LoVo (cell line): ENCODE measurements around the gene LACTBL1.
"Not testable (repeated sequence)": the region's sequence is repeated elsewhere in the genome, so short reads cannot be mapped to it uniquely, and the experiment has no call there.

Experiments
- DNase-seq: peaks from one replicate; pipeline ENCODE4 v3.0.0-alpha.2; 2016; ENCODE audit warnings: low spot score

Gene LACTBL1

GRCh38 chr1:22976461-22977243, 4.0 kb upstream of the LACTBL1 start:
- peak; percentile 80 for DNase-seq

DNA sequence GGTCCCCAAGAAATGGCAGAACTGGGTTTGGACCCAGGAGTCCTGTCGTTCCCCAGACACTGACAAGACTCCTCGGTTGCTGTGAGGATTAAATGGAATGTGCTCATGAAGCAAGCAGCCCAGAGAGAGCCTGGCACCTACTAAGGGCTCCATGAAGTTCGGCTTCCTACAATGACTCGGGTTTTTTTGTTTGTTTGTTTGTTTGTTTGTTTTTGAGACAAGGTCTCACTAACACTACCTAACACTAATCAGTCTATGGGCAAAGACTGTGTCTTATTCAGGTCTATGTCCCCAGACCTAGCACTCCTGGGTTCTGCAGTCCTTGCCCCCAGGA, 3.4 kb upstream of the LACTBL1 start:
- DNase-seq = no peak

DNA sequence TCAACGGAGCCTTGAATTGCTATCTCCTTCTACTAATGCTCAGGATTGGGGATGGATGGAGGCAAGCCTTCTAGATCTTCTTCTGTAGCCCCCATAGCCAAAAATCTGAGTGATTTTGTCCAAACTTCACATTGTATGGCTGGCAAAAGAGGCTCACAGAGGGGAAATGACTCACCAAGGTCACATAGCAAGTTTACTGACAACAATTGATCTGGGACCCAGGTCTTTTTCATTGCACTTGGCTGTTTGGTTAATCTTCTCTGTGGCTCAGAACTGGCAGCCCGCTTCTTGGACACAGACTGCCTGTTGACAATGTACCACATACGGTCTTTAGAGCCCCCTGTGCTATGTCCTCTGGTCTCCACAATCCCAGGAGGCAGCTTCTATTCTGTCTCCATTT, 3.0 kb upstream of the LACTBL1 start:
- no peak for DNase-seq

DNA sequence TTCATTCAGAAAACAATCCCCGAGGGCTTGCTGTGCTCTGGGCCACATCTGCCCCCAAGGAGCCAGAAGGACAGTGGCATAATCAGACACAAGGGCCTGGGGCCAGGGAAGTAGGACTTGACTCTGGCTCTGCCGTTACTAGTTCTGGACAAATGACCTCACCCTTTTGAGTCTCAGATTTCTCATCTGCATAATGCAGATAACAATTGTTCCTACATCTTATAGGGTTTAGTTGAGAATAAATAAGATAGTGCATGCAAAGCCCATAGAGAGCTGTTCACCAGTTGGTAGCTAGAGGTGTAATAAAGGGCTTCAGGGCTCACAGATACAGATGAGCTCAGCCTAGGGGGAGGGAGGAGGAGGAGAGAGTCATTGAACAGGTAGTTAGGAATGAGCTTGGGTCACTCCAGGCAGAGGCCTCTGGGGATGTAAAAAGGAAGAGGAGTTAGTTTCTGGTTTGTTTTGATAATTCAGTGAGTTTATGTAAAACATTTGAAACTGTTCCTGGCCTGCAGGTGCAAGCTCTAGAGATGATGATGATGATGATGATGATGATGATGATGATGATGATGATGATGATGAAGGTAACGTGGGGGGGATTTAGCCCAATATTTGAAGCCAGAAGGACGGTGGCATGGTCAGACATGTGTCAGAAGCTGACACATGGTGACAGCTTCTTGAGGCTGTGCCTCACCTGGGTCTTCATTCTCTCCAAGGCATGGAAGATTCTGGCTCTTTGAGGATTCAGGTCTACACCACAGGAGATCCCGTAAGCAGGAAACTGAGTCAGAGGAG, 858 bp downstream of the LACTBL1 start:
- no peak for DNase-seq

DNA sequence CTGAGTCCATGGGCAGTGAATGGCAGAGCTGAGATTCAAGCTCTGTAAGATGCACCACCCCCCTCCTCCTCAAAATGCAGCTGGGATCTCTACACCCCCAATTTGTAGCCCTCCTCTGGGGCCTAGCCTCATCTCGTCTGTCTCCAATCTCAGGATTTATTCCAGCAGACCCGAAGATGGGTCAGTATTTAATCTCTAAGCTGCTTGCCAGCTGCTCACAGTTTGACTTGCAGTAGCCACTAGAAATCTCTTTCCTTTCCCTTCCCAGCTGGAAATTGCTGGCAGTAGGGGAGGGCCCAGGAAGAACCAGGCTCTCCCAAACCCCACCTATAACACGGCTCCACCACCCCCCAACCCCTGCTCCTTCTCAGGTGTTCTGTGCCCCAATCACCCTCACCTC, 1.5 kb downstream of the LACTBL1 start:
- DNase-seq = no peak

DNA sequence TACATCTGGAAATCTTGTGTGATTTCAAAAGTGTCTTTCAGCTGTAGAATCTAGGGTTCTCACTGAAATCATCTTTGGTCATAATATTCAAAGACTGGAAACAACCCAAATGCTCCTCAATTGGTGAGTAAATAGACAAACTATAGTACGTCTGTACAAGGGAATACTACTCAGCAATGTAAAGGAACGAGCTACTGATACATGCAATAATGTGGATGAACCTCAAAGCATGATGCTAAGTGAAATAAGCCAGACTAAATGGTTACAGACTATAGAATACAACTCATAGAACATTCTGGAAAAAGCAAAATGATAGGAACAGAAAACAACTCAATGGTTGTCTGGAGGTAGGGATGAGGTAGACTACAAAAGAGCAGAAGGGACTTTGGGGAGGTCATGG, 2.6 kb downstream of the LACTBL1 start:
- no peak for DNase-seq

GRCh38 chr1:22969304-22969709, 3.4 kb downstream of the LACTBL1 start:
- DNase-seq = peak; percentile 18

- no peak for DNase-seq
These were observed 4.8 kb downstream of the LACTBL1 start for GRCh38 chr1:22967833-22968232.

DNA sequence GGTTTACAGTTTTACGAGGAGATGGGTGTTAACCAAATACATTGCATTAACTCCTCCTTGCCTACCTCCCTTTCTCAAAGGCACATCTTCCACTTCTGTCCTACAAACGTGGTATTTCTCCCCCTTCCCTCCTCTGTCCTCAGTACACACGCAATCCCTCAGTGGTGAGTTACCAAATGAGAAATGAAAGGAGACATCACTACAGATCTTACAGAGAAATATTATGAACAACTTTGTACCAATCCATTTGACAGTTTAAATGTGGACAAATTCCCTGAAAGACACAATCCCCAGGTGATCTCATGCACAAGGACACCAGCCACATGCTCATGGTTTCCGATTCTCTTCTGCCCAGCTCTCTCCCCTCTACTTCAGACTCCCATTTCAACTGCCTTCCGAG, 6.4 kb downstream of the LACTBL1 start:
- no peak for DNase-seq

DNA sequence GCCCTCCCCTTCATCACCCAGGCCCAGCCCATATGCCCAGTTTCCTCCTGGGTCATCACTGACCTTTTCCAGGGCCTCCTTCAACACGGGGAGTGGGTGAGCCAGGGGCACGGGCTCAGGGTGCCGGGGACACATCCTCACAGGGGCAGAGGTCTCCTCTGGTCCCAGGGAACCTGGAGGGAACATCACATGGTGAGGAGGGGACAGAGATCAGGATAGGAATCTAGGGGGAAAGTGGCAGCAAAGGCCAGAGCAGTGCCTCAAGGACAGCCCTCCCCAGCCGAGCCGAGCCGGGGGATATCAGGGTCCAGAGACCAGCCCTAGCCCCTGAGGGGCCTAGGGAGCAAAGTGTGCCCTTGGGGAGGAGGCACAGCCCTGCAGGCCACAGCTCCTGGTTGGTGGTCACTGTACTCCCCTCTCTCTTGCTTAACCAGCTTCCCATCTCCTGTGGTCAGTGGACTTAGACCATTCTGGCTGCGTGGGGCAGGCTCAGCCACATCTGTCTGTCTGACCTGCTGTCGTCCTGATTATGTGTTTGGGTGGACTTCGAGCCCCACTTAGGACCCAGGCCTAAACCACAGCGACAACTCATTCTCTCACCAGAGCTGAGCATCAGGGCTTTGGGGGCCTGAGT, 9.5 kb downstream of the LACTBL1 start:
- DNase-seq = no peak

GRCh38 chr1:22962558-22962957, 10.1 kb downstream of the LACTBL1 start:
- DNase-seq = no peak

DNA sequence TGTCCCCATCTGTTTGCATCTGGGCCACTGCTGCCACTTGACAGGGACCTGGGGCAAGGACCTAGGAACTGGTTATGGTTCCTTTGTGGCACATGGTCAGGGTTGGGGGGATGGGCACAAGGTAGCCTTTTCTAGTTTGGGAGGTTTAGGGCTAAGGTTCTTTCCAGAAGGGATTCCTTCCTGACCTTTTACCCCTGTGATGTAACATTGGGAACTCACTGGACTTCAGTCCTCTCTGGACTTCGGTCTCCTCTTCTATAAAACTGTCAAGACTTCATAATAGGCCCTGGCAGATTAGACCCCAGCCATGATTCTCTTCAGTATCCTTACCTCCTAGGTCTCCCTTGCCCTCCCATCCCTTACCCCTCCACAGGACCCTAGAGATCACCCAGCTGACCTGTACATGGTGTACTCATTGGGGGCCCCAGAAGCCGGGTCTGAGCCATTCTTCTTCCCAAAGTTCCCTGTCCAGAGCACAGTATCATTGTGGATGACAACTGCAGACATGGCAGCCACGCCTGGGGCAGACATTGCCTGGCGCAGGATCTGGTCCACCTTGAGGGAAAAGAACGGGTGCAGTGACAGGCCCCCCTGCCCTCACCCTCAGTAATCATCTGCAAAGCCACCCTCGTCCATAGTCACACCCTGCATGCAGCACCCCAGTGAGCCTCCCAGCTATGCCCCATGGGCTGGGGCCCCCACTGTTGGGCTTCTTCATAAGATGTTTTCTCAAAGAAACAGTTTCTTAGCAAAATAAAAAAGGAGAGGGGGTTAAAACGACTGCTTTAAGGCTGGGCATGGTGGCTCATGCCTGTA, 12.9 kb downstream of the LACTBL1 start:
- DNase-seq = no peak

DNA sequence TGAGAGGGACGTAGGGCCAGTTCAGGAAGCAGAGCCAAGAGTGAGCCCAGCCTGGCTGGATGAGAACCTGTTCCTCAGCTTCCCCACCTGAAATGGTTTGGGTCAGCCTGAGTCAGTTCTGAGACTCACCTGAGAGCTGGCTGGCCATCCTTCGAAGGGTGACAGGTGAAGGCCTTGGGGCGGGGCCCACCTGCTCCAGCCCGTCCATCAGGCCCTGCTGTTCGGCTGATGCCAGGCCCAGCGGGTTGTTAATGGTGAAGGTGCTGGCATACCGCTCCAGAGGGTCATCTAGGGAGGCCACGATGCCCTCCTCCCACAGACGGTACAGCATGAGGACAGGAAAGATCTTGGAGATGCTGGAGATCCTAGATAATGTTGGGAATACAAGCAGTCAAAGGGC, 14.1 kb downstream of the LACTBL1 start:
- no peak for DNase-seq

DNA sequence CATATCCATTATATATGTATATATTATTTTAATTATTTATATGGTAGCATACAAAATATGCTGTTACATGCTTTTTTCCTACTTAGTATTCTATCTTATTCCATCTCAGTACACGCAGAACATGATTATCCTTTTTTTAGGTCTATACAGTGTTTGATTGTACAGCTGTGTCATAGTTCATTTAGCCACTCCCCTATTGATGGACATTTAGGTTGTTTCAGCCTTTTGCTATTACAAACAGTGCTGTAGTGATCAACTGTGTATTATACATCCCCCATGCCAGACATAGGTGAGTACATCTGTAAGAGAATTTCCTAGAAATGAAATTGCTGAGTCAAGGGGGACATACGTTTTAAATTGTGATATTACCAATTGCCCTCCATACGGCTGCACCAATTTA, 15.6 kb downstream of the LACTBL1 start:
- DNase-seq = no peak

DNA sequence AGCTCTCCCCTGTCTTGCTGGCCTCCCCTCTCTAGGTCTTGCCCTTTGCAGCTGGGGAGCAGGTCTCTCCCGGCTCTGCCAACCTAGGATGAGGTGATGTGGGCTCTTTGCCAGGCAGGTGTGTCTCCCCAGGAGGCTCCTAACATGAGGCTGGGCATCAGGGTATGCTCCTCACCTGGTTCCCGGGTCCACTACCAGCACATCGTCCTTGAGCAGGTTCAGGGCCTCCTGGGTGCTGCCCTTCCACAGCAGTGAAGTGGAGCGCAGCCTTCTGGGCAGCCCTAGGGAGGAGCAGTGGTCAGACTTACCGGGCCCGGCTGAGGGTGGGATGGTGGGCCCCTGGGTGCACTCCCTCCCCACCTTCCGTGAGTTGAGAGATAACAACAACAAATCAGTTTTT, 17.5 kb downstream of the LACTBL1 start:
- DNase-seq = no peak

- no peak for DNase-seq
These were observed 18.9 kb downstream of the LACTBL1 start for GRCh38 chr1:22953740-22954141.

DNA sequence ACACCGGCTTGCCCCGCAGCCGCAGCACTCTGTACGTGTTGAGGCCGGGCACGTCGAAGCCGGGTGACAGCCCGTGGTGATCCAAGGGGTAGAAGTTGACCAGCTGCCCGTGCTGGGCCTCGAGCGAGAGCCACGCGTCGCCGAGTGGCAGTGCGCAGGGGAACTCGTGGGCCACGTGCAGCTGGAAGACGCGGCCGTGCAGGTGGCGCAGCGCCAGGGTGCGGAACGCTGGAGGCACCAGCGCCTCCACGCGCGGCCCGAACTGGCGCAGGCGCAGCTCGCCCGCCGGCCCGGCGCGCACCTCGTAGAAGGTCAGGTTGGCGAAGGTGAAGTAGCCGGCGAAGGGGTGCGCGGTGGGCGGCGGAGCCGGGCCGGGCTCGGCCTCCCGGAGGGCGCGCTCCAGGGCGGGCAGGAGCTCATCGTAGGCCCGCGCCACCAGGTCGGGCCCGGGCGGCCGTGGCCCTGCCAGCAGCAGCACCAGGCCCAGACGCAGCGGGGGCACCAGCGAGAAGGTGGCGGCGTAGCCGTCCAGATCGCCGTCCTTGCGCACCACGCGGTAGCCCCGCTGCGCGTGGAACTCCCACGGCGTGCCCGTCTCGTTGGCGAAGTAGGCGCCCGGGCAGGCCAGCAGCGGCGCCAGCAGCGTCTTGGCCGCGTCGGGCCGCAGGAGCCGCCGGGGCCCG, 19.5 kb downstream of the LACTBL1 start:
- no peak for DNase-seq

DNA sequence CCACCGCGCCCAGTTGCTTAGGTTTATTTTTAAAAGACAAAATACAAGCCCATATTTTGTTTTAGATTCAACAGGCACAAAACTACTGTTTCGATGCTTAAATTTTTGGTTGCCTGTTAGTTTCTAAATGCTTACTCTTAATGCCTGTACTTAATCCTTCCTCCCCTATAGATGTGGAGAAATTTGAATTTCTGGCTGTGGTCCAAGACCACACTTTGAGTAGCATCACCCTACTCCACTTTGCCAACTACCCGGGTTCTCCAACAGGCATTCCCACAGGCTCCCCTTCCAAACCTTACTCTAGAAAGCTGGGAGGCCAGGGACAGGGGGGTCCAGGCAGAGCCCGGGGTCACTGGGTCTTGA, 20.0 kb downstream of the LACTBL1 start:
- no peak for DNase-seq

GRCh38 chr1:22951796-22952195, 20.9 kb downstream of the LACTBL1 start:
- DNase-seq = no peak

DNA sequence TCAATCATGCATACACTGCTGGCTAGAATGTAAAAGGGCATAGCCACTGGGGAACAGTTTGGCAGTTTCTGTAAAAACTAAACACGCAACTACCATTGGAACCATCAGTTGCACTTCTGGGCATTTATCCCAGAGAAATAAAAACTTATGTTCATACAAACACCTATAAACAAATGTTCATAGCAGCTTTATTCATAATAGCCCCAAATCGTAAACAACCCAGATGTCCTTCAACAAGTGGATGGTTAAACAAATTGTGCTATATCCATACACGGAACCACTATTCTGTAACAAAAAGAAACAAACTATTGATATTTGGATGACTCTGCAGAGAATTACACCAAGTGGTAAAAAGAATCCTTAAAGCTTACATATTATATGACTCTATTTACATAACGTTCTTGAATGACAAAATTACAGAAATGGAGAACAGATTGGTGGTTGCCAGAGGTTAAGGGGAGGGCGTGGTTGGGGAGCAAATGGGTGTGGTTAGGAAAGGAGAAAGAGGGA, 22.8 kb downstream of the LACTBL1 start:
- no peak for DNase-seq

- DNase-seq = not testable (repeated sequence)
These were observed 27.5 kb downstream of the LACTBL1 start for GRCh38 chr1:22945171-22945570.
